ENCODE data around the gene HSD17B1. TPM values are rescaled to one million over a fixed set of nuclear protein-coding genes. Genes with fewer than 3 reads are reported as not detected.

HSD17B1 gene
- total and polyA plus RNA-seq, 3 experiments from 2014 or later, result 0.29 to 0.48 (median 0.37) TPM

GRCh38 chr17:42577140-42577531 lies 24.4 kb downstream of the HSD17B1 start:
- H3K4me1 ChIP-seq (ENCODE audit: insufficient read depth, low read length), result peaks cover 13% of the 10 kb centered on the region
- peaks cover 0 to 1% of the 10 kb centered on the region in 2 donors for H3K27me3 Mint-ChIP-seq
- no peaks in the 10 kb centered on the region for H3K27me3 ChIP-seq (ENCODE audit: insufficient read depth, low read length, poor library complexity, severe bottlenecking)
- peak overlapping the region; percentile 64 for H3K27ac ChIP-seq (ENCODE audit: low read depth, low read length)
- DNase-seq, result no peak
- H3K4me3 Mint-ChIP-seq, result peak overlapping the region; percentile 80 to 99 (median 98)
- H3K9me3 ChIP-seq (ENCODE audit: low read length), result no peaks in the 10 kb centered on the region
- H3K36me3 ChIP-seq (ENCODE audit: insufficient read depth, low read length), result peaks cover 49% of the 10 kb centered on the region
- H3K4me1 Mint-ChIP-seq, result peaks cover 30 to 34% (median 31%) of the 10 kb centered on the region in 3 donors
- H3K27ac Mint-ChIP-seq, result peak overlapping the region in 7 of 8 donors; percentile 74 to 98 (median 85)
- no peaks in the 10 kb centered on the region for H3K9me3 Mint-ChIP-seq
- H3K36me3 Mint-ChIP-seq, result peaks cover 0 to 61% (median 6%) of the 10 kb centered on the region in 3 donors
- ChIA-PET POLR2A (interaction anchor here (0.8 to 2.6 kb wide), 6 partner anchors 9 to 102 kb away, joined by 3 to 12 read pairs (median 4); partner anchors contain the start of genes MLX, NAGLU, RETREG3 and TUBG1), CTCF (interaction anchor here (0.7 to 5.5 kb wide), 22 partner anchors 7 to 263 kb away, joined by 3 to 44 read pairs (median 7); partner anchors contain the start of genes BECN1, CCR10, COASY and MLX)
- peak overlapping the region; percentile 96 for H3K4me3 ChIP-seq (ENCODE audit: low read length)

DNA sequence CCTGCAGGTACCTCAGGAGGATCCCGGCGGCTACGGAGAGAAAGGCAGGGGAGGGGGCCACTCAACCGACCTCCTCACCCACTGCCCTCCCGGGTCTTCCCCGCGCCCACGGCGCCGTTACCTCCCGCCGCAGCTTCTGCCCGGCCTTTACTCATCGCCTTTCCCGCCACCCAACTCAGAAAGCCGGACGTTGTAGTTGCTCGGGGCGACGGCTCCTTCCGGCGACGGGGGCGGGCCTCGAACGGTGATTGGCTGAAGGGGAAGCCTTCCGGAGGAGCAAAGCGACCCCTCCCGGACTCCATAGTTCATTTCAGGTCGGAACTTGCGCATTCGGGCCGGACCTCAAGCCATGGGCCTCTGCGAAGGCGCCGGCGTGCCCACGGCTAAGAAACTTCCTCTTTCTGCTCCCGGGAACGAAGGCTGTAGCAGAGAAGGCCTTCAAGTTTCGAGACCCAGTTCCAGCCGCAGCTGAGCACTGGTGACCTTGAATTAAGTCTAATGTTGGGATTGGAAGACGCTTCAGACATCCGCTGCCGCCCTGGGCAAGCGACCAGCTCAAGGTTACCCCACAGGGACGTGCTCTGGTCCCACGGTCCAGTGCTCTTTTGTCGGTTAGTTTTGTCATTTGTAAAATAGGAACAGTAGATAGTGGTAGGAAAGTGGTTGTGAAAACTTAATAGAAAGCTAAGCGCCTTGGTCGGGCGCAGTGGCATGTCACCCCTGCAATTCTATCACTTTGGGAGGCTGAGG lies 25.0 kb downstream of the HSD17B1 start, which contains the start of gene PSMC3IP:
Gene PSMC3IP, minus strand, starts transcription at position 198 of the 750 bp plus-strand sequence. Its CDS starts 43 bp downstream, at position 155.
- Histone ChIP-seq H3K27ac (ENCODE audit: low read depth, low read length) (peak within 1 kb of the TSS; percentile 85), H3K9me3 (ENCODE audit: low read length) (no peaks in the 10 kb centered on the region), H3K4me3 (ENCODE audit: low read length) (peak within 1 kb of the TSS; percentile 96), H3K36me3 (ENCODE audit: insufficient read depth, low read length) (peaks cover 50% of the 10 kb centered on the region), H3K27me3 (ENCODE audit: insufficient read depth, low read length, poor library complexity, severe bottlenecking) (no peaks in the 10 kb centered on the region), H3K4me1 (ENCODE audit: insufficient read depth, low read length) (peaks cover 13% of the 10 kb centered on the region)
- ChIA-PET CTCF (interaction anchor here (0.7 to 5.5 kb wide), 46 partner anchors 8 to 264 kb away, joined by 3 to 44 read pairs (median 5); partner anchors contain the start of genes BECN1, CCR10, COASY and MLX), POLR2A (interaction anchor here (0.6 to 2.6 kb wide), 9 partner anchors 9 to 612 kb away, joined by 3 to 12 read pairs (median 4); partner anchors contain the start of genes MLX, NAGLU, RETREG3 and TUBG1)
- Mint-ChIP-seq H3K4me3 (peak within 1 kb of the TSS; percentile 89 to 99 (median 98)), H3K4me1 (peaks cover 30 to 34% (median 31%) of the 10 kb centered on the region in 3 donors), H3K9me3 (no peaks in the 10 kb centered on the region), H3K27me3 (peaks cover 0 to 1% of the 10 kb centered on the region in 2 donors), H3K36me3 (peaks cover 0 to 61% (median 6%) of the 10 kb centered on the region in 3 donors), H3K27ac (peak within 1 kb of the TSS; percentile 74 to 99 (median 97))
- DNase-seq, result peak; percentile 82 to 93 (median 89)

- H3K4me1 ChIP-seq (ENCODE audit: insufficient read depth, low read length), result peaks cover 13% of the 10 kb centered on the region
- peaks cover 50% of the 10 kb centered on the region for H3K36me3 ChIP-seq (ENCODE audit: insufficient read depth, low read length)
- peak; percentile 40 to 76 (median 55) for DNase-seq
- Mint-ChIP-seq H3K27me3 (peaks cover 0 to 1% of the 10 kb centered on the region in 2 donors), H3K4me1 (peaks cover 29 to 32% (median 30%) of the 10 kb centered on the region in 3 donors), H3K4me3 (peak overlapping the region; percentile 89 to 99 (median 98)), H3K36me3 (peaks cover 3 to 61% (median 7%) of the 10 kb centered on the region in 3 donors), H3K9me3 (no peaks in the 10 kb centered on the region), H3K27ac (peak overlapping the region; percentile 74 to 99 (median 97))
- peak overlapping the region; percentile 96 for H3K4me3 ChIP-seq (ENCODE audit: low read length)
- POLR2A ChIA-PET, result interaction anchor here (0.6 to 2.6 kb wide), 9 partner anchors 8 to 612 kb away, joined by 3 to 12 read pairs (median 4); partner anchors contain the start of genes MLX, RETREG3 and TUBG1
- no peaks in the 10 kb centered on the region for H3K27me3 ChIP-seq (ENCODE audit: insufficient read depth, low read length, poor library complexity, severe bottlenecking)
- peak overlapping the region; percentile 85 for H3K27ac ChIP-seq (ENCODE audit: low read depth, low read length)
- no peaks in the 10 kb centered on the region for H3K9me3 ChIP-seq (ENCODE audit: low read length)
- CTCF ChIA-PET, result interaction anchor here (0.8 to 5.5 kb wide), 43 partner anchors 8 to 250 kb away, joined by 3 to 44 read pairs (median 5); partner anchors contain the start of genes BECN1, CCR10, COASY and MLX
These were observed 25.7 kb downstream of the HSD17B1 start for GRCh38 chr17:42578282-42578869.

GRCh38 chr17:42579794-42580551 lies 27.2 kb downstream of the HSD17B1 start:
- peak overlapping the region in 6 of 7 donors; percentile 8 to 69 (median 38) for H3K4me3 Mint-ChIP-seq
- no peak overlapping the region for H3K27ac ChIP-seq (ENCODE audit: low read depth, low read length)
- H3K4me1 Mint-ChIP-seq, result peaks cover 26 to 32% (median 30%) of the 10 kb centered on the region in 3 donors
- no peak for DNase-seq
- H3K27ac Mint-ChIP-seq, result peak overlapping the region in 6 of 8 donors; percentile 37 to 91 (median 74)
- H3K4me3 ChIP-seq (ENCODE audit: low read length), result no peak overlapping the region
- ChIA-PET CTCF (interaction anchor here (0.7 to 5.5 kb wide), 4 partner anchors 26 to 418 kb away, joined by 3 to 44 read pairs (median 6); partner anchors contain the start of genes CCR10, PLEKHH3 and RPL27), POLR2A (interaction anchor here (0.6 kb wide), 2 partner anchors 20 to 184 kb away, joined by 3 read pairs; no protein-coding TSS in a partner anchor)
- no peaks in the 10 kb centered on the region for H3K9me3 ChIP-seq (ENCODE audit: low read length)
- H3K9me3 Mint-ChIP-seq, result no peaks in the 10 kb centered on the region
- H3K36me3 ChIP-seq (ENCODE audit: insufficient read depth, low read length), result peaks cover 54% of the 10 kb centered on the region
- H3K36me3 Mint-ChIP-seq, result peaks cover 3 to 67% (median 10%) of the 10 kb centered on the region in 3 donors
- peaks cover 13% of the 10 kb centered on the region for H3K4me1 ChIP-seq (ENCODE audit: insufficient read depth, low read length)
- H3K27me3 Mint-ChIP-seq, result peaks cover 0 to 1% of the 10 kb centered on the region in 2 donors
- no peaks in the 10 kb centered on the region for H3K27me3 ChIP-seq (ENCODE audit: insufficient read depth, low read length, poor library complexity, severe bottlenecking)

DNA sequence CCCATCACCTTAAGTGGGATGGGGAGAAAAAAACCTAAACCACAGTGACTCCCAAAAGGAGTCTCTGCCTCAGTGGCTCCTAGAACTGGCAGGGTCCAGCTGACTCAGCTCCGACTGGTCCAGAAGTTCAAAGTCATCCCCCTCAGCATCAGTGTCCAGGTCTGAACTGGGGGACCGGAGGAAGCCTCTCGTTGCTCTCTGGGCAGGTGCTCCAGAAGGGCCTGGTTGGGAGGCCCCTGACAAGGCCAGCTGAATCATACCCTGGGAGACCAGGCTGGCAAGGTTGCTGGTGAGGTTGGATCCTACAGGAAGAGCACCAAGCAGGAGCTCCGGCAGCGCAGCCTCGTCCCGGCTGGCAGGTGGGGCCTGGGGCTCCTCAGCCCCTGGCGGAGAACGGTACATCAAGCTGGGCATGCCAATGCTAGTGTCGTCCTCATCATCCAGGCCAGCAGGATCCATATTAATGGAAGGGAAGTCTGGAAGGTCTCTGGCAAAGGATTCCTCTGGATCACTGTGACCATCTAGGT lies 29.1 kb downstream of the HSD17B1 start:
- Histone ChIP-seq H3K27me3 (ENCODE audit: insufficient read depth, low read length, poor library complexity, severe bottlenecking) (no peaks in the 10 kb centered on the region), H3K4me1 (ENCODE audit: insufficient read depth, low read length) (peaks cover 10% of the 10 kb centered on the region), H3K4me3 (ENCODE audit: low read length) (no peak overlapping the region), H3K36me3 (ENCODE audit: insufficient read depth, low read length) (peaks cover 66% of the 10 kb centered on the region), H3K9me3 (ENCODE audit: low read length) (no peaks in the 10 kb centered on the region), H3K27ac (ENCODE audit: low read depth, low read length) (no peak overlapping the region)
- CTCF ChIA-PET, result interaction anchor here (1.4 to 1.5 kb wide), 2 partner anchors 27 to 97 kb away, joined by 3 to 5 read pairs; no protein-coding TSS in a partner anchor
- H3K36me3 Mint-ChIP-seq, result peaks cover 3 to 78% (median 12%) of the 10 kb centered on the region in 3 donors
- no peak for DNase-seq
- peaks cover 0 to 1% of the 10 kb centered on the region in 2 donors for H3K27me3 Mint-ChIP-seq
- H3K27ac Mint-ChIP-seq, result peak overlapping the region in 1 of 8 donors; percentile 38
- peak overlapping the region in 1 of 7 donors; percentile 54 for H3K4me3 Mint-ChIP-seq
- peaks cover 18 to 24% (median 20%) of the 10 kb centered on the region in 3 donors for H3K4me1 Mint-ChIP-seq
- no peaks in the 10 kb centered on the region for H3K9me3 Mint-ChIP-seq
- POLR2A ChIA-PET, result interaction anchor here (1.4 kb wide), 1 partner anchor 27 kb away, joined by 4 read pairs; no protein-coding TSS in a partner anchor

- Mint-ChIP-seq H3K4me3 (no peak overlapping the region), H3K27me3 (no peaks in the 10 kb centered on the region), H3K4me1 (peaks cover 1 to 7% (median 6%) of the 10 kb centered on the region in 3 donors), H3K36me3 (peaks cover 3 to 98% (median 15%) of the 10 kb centered on the region in 3 donors), H3K27ac (peak overlapping the region in 2 of 8 donors; percentile 4 to 66), H3K9me3 (no peaks in the 10 kb centered on the region)
- ChIA-PET POLR2A (no interaction called here), CTCF (no interaction called here)
- Histone ChIP-seq H3K36me3 (ENCODE audit: insufficient read depth, low read length) (peaks cover 76% of the 10 kb centered on the region), H3K27ac (ENCODE audit: low read depth, low read length) (no peak overlapping the region), H3K27me3 (ENCODE audit: insufficient read depth, low read length, poor library complexity, severe bottlenecking) (no peaks in the 10 kb centered on the region), H3K4me1 (ENCODE audit: insufficient read depth, low read length) (no peaks in the 10 kb centered on the region), H3K4me3 (ENCODE audit: low read length) (no peak overlapping the region), H3K9me3 (ENCODE audit: low read length) (no peaks in the 10 kb centered on the region)
- DNase-seq, result no peak
These were observed 32.2 kb downstream of the HSD17B1 start for GRCh38 chr17:42584880-42585279.
